Body of pancreas (tissue), 4 donors: ENCODE results near the gene SKAP1. TPM values are rescaled to one million over a fixed set of nuclear protein-coding genes. Genes with fewer than 3 reads are reported as not detected.
A peak's percentile ranks its signal among the peaks of the same experiment; 100 is the strongest.

Experiments
- ATAC-seq: fragments of 150-250 bp; one replicate; pipeline ENCODE4 v1.9.1; 2016
- DNase-seq, 4 donors: peaks; one replicate each; pipeline ENCODE4 v3.0.0-alpha.2; 2019
- H3K27ac ChIP-seq, 4 donors: fragments of 200-600 bp; sonication (generic); 1 replicate in 3 of 4; 2 replicates in 1 of 4; pipeline versions ENCODE4 v1.5.1 to v1.6.1; 2016 to 2019; ENCODE audit warnings: mild to moderate bottlenecking in 1 of 4, mixed read lengths in 1 of 4, moderate library complexity in 1 of 4
- H3K27me3 ChIP-seq, 2 donors: fragments of 200-600 bp; sonication (generic); one replicate each; pipeline ENCODE4 v1.6.0; 2016; ENCODE audit warnings: mild to moderate bottlenecking in 1 of 2
- H3K36me3 ChIP-seq, 2 donors: fragments of 200-600 bp; sonication (generic); replicated peaks in 1 of 2; 2 replicates each; pipeline ENCODE4 v1.5.1; 2016; ENCODE audit warnings: low read depth in 2 of 2; ENCODE audit not compliant: insufficient read depth in 1 of 2
- H3K4me1 ChIP-seq: fragments of 200-600 bp; sonication (generic); one replicate; pipeline ENCODE4 v1.6.0; 2016
- H3K4me3 ChIP-seq, 2 donors: fragments of 200-600 bp; sonication (generic); 1 replicate in 1 of 2; 2 replicates in 1 of 2; pipeline ENCODE4 v1.5.1; 2016 to 2019
- H3K9me3 ChIP-seq, 3 donors: fragments of 200-600 bp; sonication (generic); 1 replicate in 2 of 3; 2 replicates in 1 of 3; pipeline ENCODE4 v1.5.1; 2016
- CTCF ChIP-seq, 7 experiments: fragments of 450-650 bp in 4 of 7; fragments of 200-600 bp in 3 of 7; sonication (generic) in 3 of 7; IDR thresholded peaks; one replicate each; pipeline ENCODE4 v1.5.1; 2016 to 2019; ENCODE audit warnings: antibody characterized with exemption in 7 of 7
- POLR2A ChIP-seq, 3 donors: fragments of 450-650 bp; IDR thresholded peaks; one replicate each; pipeline ENCODE4 v1.6.1; 2016; ENCODE audit warnings: antibody characterized with exemption in 3 of 3, mild to moderate bottlenecking in 2 of 3
- WGBS, 2 donors: methylation state at CpG; one replicate each; pipeline ENCODE4 v1.1.5; 2017; 5-methylcytosine and 5-hydroxymethylcytosine counted together
- intact Hi-C: fragments of 100-400 bp; cut with DNase I; formaldehyde crosslinking; loops from one replicate; pipeline ENCODE4 v1.15.1; 2023
- total RNA-seq, 2 donors: library from RNA; depleted of rRNA; stranded (reverse); fragments of >200 nt; gene quantifications; one replicate each; pipeline ENCODE4 v1.1.0, GENCODE V29; 2016

Gene SKAP1
- 1 to 10 TPM in 1 of 2 donors, under 1 TPM in 1; 0.78 to 4.0 TPM for total RNA-seq

GRCh38 chr17:48429638-48430586 is at the start of gene SKAP1:
Gene SKAP1, minus strand, starts transcription at chr17:48430214.
- 16 to 25% methylated on average over 25 to 60 of the region's 65 CpGs for WGBS, 2 donors
- DNase-seq (peak; percentile 18 to 57 (median 38)), ATAC-seq (peak; percentile 82)
- H3K36me3 ChIP-seq: no peaks in the 10 kb centered on the region
- no peaks in the 10 kb centered on the region for H3K27me3 ChIP-seq
- intact Hi-C loops: no loop called here
- no peak within 1 kb of the TSS for H3K27ac ChIP-seq
- no peak within 1 kb of the TSS for H3K4me3 ChIP-seq
- H3K9me3 ChIP-seq: no peaks in the 10 kb centered on the region
- TF ChIP-seq POLR2A (IDR thresholded peaks at IDR 0.05) (peak in 1 of 3 donors; percentile 16), CTCF (IDR thresholded peaks at IDR 0.05) (no peak)
- peaks cover 13% of the 10 kb centered on the region for H3K4me1 ChIP-seq

GRCh38 chr17:48479014-48479402 is 49.0 kb upstream of the SKAP1 start:
- DNase-seq (no peak), ATAC-seq (no peak)
- intact Hi-C loops: no loop called here
- no peak overlapping the region for H3K4me3 ChIP-seq
- no peak overlapping the region for H3K27ac ChIP-seq
- no peaks in the 10 kb centered on the region for H3K4me1 ChIP-seq
- no peaks in the 10 kb centered on the region for H3K9me3 ChIP-seq
- H3K36me3 ChIP-seq: no peaks in the 10 kb centered on the region
- WGBS, 2 donors: 65 to 70% methylated on average over 2 of the region's 2 CpGs
- no peaks in the 10 kb centered on the region for H3K27me3 ChIP-seq
- TF ChIP-seq CTCF (IDR thresholded peaks at IDR 0.05) (no peak), POLR2A (IDR thresholded peaks at IDR 0.05) (no peak)

- Histone ChIP-seq H3K9me3 (no peaks in the 10 kb centered on the region), H3K4me1 (no peaks in the 10 kb centered on the region), H3K27me3 (no peaks in the 10 kb centered on the region), H3K4me3 (no peak overlapping the region), H3K27ac (no peak overlapping the region), H3K36me3 (no peaks in the 10 kb centered on the region)
- TF ChIP-seq CTCF (IDR thresholded peaks at IDR 0.05) (no peak), POLR2A (IDR thresholded peaks at IDR 0.05) (no peak)
- WGBS, 2 donors: 52 to 54% methylated on average over 9 of the region's 9 CpGs
- ATAC-seq (no peak), DNase-seq (no peak)
- intact Hi-C loops: no loop called here
These were observed 48.4 kb upstream of the SKAP1 start for GRCh38 chr17:48478224-48479013.

- Histone ChIP-seq H3K4me3 (no peak overlapping the region), H3K27me3 (no peaks in the 10 kb centered on the region), H3K4me1 (no peaks in the 10 kb centered on the region), H3K27ac (no peak overlapping the region), H3K36me3 (no peaks in the 10 kb centered on the region), H3K9me3 (no peaks in the 10 kb centered on the region)
- intact Hi-C loops: no loop called here
- WGBS, 2 donors: 33 to 37% methylated on average over 1 of the region's 1 CpG
- DNase-seq (no peak), ATAC-seq (no peak)
- TF ChIP-seq CTCF (IDR thresholded peaks at IDR 0.05): no peak
- no peak for TF ChIP-seq POLR2A (IDR thresholded peaks at IDR 0.05)
These were observed 47.2 kb upstream of the SKAP1 start for GRCh38 chr17:48477221-48477620.
